RWPE1 (cell line): ENCODE measurements around the gene HHEX.
A peak's percentile ranks its signal among the peaks of the same experiment; 100 is the strongest.
"Not testable (repeated sequence)": the region's sequence is repeated elsewhere in the genome, so short reads cannot be mapped to it uniquely, and the experiment has no call there.

ENCODE experiments used
- CTCF ChIA-PET: fragments of 350-600 bp; sonication (Branson Sonifier 250); formaldehyde crosslinking; extraction: SDS; loops from one replicate; lab custom pipeline; 2021; lab: Yijun Ruan, JAX
- POLR2A ChIA-PET: fragments of 400-600 bp; formaldehyde crosslinking; extraction: SDS; loops from one replicate; lab custom pipeline; 2020; ENCODE audit warnings: antibody characterized with exemption; ENCODE audit not compliant: low non-redundant PET; lab: Yijun Ruan, JAX
- DNase-seq: peaks from one replicate; pipeline ENCODE4 v3.0.0; 2012; ENCODE audit warnings: low spot score
- H3K27ac ChIP-seq: fragments of 450-650 bp; 2 replicates; pipeline ENCODE4 v1.5.1; 2017
- TF ChIP-seq, protein P1 (sequence below): fragments of 450-650 bp; conservative IDR thresholded peaks from 2 replicates; pipeline ENCODE4 v1.5.1; 2017; ENCODE audit warnings: low read depth, mild to moderate bottlenecking

HHEX gene

GRCh38 chr10:92689663-92690210 is at the start of gene HHEX:
HHEX (plus strand) TSS chr10:92689955; CDS start chr10:92689987, 32 bp downstream.
- H3K27ac ChIP-seq: peak within 1 kb of the TSS; percentile 21; the same call in 1 of the 2 replicates
- DNase-seq: peak; percentile 72
- ChIA-PET CTCF (no interaction called here), POLR2A (interaction anchor here (0.6 kb wide), 1 partner anchor 38 kb away, joined by 3 read pairs; no protein-coding TSS in a partner anchor)
- TF ChIP-seq, protein P1, sequence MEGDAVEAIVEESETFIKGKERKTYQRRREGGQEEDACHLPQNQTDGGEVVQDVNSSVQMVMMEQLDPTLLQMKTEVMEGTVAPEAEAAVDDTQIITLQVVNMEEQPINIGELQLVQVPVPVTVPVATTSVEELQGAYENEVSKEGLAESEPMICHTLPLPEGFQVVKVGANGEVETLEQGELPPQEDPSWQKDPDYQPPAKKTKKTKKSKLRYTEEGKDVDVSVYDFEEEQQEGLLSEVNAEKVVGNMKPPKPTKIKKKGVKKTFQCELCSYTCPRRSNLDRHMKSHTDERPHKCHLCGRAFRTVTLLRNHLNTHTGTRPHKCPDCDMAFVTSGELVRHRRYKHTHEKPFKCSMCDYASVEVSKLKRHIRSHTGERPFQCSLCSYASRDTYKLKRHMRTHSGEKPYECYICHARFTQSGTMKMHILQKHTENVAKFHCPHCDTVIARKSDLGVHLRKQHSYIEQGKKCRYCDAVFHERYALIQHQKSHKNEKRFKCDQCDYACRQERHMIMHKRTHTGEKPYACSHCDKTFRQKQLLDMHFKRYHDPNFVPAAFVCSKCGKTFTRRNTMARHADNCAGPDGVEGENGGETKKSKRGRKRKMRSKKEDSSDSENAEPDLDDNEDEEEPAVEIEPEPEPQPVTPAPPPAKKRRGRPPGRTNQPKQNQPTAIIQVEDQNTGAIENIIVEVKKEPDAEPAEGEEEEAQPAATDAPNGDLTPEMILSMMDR: no peak

DNA sequence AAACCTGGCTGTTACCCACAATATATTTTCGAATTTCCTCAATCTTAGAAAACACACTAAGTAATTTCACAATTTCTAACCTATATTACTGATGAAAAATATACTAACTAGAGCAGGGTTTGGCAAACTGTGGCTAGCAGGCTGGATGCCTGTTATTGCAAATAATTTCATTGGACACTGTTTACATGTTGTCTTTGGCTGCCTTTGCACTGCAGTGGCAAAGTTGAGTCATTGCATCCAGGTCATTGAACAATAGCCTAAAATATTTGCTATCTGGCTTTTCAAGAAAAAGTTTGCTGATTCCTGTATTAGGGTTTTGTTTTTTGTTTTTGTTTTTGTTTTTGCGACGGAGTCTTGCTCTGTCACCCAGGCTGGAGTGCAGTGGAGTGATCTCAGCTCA is 49.6 kb upstream of the HHEX start:
- DNase-seq: no peak
- H3K27ac ChIP-seq: peak overlapping the region; percentile 10; the same call in 1 of the 2 replicates
- ChIA-PET CTCF (interaction anchor here (0.7 kb wide), 1 partner anchor 12 kb away, joined by 3 read pairs; no protein-coding TSS in a partner anchor), POLR2A (no interaction called here)
- TF ChIP-seq, protein P1: no peak

DNA sequence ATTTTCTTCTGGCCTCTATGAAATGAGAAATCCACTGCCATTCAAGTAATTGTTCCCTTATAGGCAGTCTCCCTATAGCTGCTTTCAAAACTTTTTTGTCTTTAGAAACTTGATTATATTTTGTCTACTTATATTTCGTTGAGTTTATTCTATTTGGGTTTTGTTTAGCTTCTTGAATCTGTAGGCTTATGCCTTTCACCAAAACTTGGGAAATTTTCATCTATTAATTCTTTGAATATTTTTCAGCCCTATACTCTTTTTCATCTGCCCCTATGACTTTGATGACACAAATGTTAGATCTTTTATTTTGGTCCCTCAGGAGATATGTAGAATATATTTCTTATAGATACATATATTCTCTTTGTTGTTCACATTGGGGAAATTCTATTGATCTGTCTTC is 48.3 kb upstream of the HHEX start:
- ChIA-PET POLR2A (no interaction called here), CTCF (interaction anchor here (0.6 to 0.7 kb wide), 2 partner anchors 20 to 421 kb away, joined by 3 to 6 read pairs; no protein-coding TSS in a partner anchor)
- TF ChIP-seq, protein P1: no peak
- no peak for DNase-seq
- H3K27ac ChIP-seq: no peak overlapping the region

DNA sequence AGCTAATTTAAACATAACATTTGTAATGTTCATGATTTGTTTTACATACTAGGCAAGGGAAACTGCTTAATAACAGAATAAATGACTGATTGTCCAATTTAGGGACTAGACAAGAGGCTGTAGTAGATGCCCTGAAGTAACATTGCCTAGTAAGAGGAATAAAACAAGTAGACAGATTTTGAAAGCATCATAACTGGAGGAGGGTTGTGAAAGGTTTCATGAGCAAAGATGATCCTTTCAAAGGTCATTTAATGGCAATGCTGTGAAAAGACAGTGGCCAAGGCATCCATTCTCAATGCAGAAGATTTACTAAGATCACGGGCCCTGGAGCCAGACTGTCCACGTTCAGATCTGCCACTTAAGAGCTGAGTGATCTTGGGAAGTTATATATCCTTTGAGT is 44.8 kb upstream of the HHEX start:
- TF ChIP-seq, protein P1: no peak
- DNase-seq: no peak
- ChIA-PET POLR2A (no interaction called here), CTCF (no interaction called here)
- H3K27ac ChIP-seq: no peak overlapping the region

DNA sequence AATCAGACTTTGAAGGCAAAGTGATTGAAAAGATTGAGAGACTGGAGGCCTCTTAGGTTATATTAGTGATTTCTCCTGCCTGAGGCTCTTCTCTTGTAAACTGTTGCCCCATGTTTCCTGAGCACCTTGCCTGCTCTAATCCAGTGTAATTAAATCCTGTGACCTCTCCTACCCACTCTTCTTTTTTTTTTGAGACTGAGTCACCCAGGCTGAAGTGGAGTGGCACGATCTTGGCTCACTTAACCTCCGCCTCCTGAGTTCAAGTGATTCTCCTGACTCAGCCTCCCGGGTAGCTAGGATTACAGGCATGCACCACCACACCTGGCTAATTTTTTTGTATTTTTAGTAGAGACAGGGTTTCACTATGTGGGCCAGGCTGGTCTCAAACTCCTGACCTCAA is 38.9 kb upstream of the HHEX start:
- POLR2A ChIA-PET, CTCF ChIA-PET, H3K27ac ChIP-seq, DNase-seq: not testable (repeated sequence)

- CTCF ChIA-PET: no interaction called here
- TF ChIP-seq, protein P1: no peak
- POLR2A ChIA-PET: no interaction called here
- H3K27ac ChIP-seq: no peak overlapping the region
- DNase-seq: no peak
Observed at GRCh38 chr10:92655426-92655825, 34.3 kb upstream of the HHEX start.

- ChIA-PET POLR2A (no interaction called here), CTCF (no interaction called here)
- no peak overlapping the region for H3K27ac ChIP-seq
- TF ChIP-seq, protein P1: no peak
- no peak for DNase-seq
Observed at GRCh38 chr10:92656266-92656961, 33.3 kb upstream of the HHEX start.
